GM21381 (cell line): ENCODE results near the gene YWHAG.
A peak's percentile ranks its signal among the peaks of the same experiment; 100 is the strongest.
"Not testable (repeated sequence)": the region's sequence is repeated elsewhere in the genome, so short reads cannot be mapped to it uniquely, and the experiment has no call there.

ENCODE experiments used
- ATAC-seq: cut with Tn5 transposase; IDR thresholded peaks from one replicate; pipeline ENCODE4 v1.9.1; 2021; ENCODE audit warnings: mild to moderate bottlenecking, moderate library complexity; ENCODE audit not compliant: unreplicated experiment

The YWHAG gene

DNA sequence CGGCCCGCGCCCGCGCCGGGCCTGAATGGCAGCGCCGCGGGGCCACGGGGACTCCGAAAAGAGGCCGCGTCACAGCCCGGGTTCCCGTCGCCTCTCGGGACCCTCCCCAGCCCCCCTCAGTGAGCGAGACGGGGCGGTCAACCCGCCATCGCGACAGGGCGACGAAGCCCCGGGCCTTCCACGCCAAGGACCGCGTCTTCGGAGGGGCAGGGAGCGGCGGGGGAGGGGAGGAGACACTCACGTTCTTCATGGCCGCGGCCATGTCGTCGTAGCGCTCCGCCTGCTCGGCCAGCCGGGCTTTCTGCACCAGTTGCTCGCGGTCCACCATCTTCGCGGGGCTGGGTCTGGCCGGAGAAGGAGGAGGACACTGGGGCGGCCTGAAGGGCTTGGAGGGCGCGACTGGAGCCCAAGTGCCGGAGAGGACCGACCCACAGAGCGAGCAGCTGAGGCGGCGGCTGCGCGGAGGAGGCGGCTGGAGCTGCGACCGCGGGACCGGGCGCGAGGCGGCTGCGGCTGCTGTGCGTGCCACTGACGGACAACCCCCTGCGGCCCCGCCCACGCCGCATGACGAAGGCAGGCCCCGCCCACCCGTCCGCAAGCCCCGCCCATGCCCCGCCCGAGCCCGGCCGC is at the start of gene YWHAG:
YWHAG (minus strand) TSS at position 511 of the 630 bp plus-strand sequence; CDS start at position 328, 183 bp downstream.
- ATAC-seq = peak; percentile 68

DNA sequence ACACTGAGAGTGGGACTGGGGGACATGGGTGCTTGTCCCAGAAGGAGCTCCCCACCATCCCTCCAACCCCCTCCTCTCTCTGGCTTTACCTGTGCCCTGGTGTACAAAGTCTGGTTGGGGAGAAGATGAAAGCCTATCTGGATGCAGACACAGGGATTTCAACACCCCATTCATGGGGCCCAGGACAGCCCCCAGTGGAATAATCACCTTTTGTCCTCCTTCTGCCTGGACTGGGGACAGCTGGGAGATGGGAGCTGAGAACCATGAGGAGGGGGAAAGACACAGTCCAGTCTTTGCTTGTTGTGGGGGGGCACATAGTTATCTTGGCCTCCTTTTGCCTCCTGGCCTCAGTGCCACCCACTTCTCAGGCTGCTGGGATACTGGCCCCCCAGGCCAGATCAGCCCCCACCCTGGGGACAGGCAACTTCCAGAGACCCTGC is 49.4 kb upstream of the YWHAG start:
- ATAC-seq = no peak

DNA sequence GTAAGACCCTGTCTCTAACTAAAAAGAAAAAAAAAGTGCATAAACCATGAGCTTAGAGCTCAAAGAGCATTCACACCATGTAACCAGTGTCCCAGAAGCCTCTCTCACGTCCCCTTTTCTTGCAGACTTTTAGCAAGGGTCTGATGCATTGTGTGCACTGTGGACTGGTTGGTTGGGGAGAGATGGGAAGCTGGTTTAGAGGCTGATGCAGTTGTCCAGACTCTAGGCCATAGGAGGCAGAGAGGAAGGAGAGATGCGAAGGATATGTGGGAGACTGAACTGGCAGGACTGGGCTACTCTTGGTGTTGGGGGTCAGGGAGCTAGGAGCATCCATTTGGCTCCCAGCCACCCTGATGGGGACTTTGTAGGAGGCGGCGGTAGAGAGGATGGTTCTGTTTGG is 48.9 kb upstream of the YWHAG start:
- no peak for ATAC-seq

DNA sequence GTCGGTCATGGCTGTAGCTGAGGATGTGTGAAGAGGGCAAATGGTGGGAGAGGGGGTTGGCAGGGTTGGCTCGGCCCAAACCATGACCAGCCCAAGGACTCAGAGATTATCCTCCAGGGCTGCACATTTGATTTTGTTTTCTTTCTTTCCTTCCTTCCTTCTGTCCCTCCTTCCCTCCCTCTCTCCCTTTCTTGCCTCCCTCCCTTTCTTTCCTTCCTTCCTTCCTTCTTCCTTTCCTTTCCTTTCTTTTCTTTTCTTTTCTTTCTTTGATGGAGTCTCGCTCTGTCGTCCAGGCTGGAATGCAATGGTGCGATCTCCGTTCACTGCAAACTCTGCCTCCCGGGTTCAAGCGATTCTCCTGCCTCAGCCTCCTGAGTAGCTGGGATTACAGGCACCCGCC is 46.9 kb upstream of the YWHAG start:
- ATAC-seq = no peak

DNA sequence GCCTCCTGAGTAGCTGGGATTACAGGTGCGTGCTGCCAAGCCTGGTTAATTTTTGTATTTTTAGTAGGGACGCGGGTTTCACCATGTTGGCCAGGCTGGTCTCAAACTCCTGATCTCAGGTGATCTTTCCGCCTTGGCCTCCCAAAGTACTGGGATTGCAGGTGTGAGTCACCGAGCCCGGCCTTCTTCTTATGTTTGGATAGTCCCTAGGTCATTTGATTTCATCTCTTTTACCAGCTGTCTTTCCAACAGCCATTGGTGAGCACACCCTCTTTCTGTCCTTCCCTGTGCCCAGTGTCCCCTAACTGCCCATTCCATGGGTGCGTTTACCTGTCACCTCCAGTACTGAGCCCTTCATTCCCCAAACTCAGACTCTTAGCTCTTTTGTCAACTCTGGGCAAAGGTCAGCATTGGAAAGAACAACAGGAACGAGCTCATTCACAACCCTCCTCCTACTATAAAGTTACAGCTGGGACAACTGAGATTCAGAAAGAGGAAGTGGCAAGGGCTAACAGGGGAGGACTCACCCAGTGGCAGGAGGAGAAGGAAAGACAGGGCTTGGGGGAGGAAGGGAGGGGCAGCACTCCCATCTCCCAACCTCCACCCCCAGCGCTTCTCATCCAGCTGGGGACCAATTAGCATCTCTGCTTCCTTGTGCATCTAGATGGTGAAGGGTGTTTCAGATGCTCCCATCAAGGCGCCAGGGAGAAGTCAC is 45.1 kb upstream of the YWHAG start:
- no peak for ATAC-seq

DNA sequence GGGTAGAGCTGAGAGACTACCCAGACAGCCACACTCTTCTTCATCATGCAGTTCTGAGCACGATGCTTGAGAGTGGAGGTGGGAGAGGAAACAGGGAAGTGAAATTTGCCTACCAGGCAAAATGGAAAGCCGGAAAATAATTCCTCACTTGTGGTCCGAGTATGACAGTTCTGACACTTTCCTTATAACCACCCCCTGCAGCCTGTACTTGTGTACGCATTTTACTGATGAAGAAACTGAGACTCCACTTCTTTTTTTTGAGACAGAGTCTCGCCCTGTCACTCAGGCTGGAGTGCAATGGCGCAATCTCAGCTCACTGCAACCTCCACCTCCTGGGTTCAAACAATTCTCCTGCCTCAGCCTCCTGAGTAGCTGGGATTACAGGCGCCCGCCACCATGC is 44.3 kb upstream of the YWHAG start:
- ATAC-seq = not testable (repeated sequence)

DNA sequence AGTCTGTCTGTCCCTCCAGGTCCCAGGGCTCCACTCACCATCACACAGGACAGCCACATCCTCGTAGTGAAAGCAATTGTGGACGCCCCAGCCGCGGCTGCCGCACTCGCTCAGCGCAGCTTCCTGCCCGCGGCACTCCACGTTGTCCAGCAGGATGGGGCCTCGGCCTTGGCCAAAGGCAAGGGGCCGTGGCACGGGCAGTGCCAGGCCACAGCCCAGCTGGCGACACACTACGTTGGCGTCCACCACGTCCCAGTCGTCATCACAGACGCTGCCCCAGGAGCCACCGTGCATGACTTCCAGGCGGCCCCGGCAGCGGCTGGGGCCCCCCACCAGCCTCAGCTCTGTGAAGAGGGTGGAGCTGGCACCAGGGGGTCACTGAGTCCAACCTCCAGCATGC is 41.5 kb upstream of the YWHAG start:
- ATAC-seq = no peak

DNA sequence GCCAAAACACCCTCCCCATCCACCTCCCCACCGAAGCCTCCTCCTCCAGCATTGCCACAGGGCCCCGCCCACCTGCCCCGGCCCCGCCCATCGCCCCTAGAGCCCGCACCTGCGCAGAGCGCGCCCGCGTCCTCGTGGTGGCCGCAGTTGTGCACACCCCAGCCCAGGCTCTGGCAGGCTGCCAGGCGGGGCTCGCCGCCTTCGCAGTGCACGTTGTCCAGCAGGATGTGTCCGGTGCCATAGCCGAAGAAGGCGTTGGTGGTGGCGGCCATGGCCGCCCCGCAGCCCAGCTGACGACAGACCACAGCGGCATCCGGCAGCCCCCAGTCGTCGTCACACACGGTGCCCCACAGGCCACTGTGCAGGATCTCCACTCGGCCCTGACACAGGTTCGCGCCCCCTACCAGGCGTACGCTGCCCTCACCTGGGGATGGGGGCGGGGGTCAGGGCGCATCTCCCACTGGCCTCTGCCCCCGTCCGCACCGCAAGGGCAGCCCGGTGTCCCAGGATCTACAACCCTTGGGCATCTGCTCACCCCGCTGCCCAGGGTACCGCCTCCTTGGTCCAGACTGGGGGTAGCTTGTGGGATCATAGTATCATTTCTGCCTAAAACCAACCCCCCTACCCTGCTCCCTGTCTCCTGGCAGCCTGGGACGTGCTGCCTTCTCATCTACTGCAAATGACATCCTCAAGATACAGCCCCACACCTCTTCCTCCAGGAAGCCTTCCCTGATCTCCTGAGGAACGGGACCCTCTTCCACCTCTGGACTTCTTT is 38.8 kb upstream of the YWHAG start:
- no peak for ATAC-seq

DNA sequence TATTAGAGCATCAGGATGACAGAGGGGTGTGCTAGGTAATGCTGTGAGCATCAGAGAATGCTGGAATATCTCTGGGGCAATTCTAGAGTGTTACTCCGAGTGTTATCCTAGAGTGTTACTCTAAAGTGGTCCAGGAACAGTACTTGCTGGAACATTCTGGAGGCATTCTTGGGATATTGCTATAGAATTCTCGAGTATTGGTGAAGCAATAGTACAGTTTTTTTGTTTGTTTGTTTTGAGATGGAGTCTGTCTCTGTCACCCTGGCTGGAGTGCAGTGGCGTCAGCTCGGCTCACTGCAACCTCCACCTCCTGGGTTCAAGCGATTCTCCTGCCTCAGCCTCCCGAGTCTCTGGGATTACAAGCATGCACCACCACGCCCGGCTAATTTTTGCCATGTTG is 38.1 kb upstream of the YWHAG start:
- ATAC-seq = no peak

DNA sequence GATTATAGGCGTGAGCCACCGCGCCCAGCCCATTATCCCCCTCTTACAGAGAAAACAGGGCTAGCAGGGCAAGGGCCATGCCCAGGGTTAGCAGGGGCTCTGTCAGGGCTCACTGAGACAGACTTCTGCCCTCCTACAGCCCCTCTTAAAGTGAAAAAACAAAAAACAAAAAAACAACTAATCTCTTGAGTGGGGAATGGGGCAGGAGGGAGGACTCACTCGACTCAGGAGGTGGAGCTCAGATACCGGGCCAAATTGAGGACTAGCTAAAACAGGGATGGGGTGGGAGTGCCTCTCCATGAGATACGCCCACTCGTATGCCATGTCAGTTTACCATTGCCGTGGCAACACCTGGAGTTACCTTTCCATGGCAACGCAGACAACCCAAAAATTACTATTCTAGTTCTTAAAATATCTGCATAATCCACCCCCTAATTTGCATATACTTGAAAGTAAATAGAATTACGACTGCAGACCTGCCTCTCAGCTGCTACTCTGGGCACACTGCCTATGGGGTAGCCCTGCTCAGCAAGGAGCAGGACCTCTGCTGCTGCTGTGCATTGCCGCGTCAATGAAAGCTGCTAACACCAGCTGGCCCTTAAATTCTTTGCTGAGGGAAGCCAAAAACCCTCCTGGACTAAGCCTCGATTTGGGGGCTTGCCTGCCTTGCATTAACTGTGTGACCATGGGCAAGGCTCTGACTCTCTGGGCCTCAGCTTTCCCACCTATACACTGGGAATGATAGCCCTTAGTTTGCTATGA is 37.4 kb upstream of the YWHAG start:
- no peak for ATAC-seq

DNA sequence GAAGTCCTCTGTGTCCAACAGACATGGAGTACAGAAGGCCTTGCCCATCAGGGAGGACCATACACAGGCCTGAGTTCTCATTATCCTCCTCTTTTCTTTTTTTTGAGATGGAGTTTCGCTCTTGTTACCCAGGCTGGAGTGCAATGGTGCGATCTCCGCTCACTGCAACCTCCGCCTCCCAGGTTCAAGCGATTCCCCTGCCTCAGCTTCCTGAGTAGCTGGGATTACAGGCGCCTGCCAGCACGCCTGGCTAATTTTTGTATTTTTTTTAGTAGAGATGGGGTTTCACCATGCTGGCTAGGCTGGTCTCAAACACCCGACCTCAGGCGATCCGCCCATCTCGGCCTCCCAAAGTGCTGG is 36.8 kb upstream of the YWHAG start:
- not testable (repeated sequence) for ATAC-seq

DNA sequence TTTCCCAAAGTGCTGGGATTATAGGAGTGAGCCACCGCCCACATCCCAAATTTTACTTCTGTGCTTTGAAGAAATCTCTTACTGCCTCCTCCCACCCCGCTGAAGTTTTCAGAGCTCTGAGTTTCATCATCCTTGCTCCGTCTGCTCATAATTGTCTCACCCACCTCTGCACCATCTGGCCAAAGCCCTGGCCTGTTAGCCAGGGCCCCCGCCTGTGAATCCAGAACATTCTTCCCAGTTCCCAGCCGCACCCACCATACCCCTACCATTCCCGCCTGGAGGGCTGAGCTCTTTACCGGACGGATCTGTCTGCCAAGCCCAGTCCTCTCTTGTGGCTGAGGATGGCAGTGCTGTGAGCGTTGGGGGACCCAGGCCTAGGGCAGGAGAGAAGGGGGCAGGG is 36.2 kb upstream of the YWHAG start:
- no peak for ATAC-seq

DNA sequence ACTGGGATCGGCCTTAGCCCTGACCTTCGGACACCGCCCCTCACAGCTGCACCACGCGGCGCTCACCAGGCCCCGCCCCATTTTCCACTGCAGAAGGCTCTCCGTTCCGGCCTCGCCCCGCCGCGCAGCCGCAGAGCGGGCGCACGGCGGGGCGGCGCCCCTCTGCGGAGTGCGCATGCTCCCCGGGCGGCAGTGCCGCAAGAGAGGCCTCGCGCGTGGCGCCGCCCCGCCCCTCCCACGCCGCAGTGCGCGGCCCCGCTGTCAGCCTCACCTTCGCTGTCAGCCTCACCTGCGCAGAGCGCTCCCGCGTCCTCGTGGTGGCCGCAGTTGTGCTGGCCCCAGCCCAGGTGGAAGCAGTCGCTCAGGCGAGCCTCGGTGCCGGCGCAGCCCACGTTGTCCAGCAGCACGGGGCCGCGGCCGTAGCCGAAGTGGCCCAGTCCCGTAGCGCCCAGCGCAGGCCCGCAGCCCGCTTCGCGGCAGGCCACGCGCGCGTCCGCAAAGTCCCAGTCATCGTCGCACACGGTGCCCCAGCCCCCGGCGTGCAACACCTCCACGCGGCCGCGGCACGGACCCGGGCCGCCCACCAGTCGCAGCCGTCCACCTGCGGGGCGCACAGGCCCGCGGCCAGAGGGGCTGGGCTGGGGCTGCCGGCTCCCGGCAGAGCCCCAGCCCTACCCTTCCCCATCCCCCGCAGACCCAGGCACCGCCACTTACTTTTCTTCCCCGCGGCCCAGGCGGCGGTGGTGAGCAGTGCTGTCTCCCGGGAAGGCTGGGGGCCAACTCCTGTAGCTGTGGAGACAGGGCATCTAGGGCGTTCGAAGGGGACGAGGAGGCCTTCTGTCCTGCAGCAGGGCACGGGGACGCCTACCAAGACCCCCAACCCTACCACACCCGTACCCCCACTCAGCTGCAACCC is 34.6 kb upstream of the YWHAG start:
- peak; percentile 89 for ATAC-seq

DNA sequence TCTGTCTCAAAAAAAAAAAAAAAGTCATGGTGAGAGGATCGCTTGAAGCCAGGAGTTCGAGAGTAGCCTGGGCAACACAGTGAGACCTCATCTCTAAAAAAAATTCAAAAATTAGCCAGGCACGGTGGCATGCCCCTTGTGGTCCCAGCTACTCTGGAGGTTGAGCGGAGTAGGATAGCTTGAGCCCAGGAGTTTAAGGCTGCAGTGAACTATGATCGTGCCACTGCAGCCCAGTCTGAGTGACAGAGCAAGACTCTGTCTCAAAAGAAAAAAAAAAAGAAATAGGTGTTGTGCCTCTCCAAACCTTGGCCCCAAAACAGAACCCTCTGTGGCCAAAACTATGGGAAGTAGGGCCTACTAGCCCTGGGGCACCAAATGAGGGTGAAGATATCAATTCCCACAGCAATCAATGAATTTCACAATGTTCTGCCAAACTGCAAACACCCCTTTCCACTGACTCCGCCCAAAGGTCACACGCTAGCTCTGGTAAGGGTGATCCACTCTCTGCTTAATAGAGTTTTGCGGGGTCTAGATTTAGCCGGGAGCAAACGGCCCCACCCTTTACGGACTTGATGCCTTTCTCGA is 33.8 kb upstream of the YWHAG start:
- ATAC-seq = no peak

DNA sequence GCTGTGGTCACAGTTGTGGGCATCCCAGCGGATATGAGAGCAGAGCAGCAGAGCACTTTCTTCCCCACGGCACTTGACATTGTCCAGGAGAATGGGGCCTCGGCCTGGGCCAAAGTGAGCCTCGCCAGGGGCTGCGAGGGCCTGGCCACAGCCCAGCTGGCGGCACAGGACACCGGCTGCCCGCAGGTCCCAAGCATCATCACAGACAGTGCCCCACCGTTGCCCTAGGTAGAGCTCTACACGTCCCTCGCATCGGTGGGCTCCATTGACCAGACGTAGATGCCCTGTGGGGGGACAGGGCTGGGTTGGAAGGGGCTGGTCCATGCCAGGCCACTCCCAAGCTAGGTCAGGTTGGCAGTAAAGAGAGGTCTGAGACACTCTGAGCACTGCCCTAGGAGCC is 31.3 kb upstream of the YWHAG start:
- ATAC-seq = no peak

DNA sequence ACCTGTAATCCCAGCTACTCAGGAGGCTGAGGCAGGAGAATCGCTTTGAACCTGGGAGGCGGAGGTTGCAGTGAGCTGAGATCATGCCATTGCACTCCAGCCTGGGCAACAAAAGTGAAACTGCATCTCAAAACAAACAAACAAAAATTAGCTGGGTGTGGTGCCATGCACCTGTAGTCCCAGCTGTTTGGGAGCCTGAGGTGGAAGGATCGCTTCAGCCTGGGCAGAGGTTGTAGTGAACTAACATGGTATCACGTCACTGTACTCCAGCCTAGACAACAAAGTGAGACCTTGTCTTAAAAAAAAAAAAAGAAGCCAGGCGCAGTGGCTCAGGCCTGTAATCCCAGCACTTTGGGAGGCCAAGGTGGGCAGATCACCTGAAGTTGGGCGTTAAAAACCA is 29.0 kb upstream of the YWHAG start:
- not testable (repeated sequence) for ATAC-seq

DNA sequence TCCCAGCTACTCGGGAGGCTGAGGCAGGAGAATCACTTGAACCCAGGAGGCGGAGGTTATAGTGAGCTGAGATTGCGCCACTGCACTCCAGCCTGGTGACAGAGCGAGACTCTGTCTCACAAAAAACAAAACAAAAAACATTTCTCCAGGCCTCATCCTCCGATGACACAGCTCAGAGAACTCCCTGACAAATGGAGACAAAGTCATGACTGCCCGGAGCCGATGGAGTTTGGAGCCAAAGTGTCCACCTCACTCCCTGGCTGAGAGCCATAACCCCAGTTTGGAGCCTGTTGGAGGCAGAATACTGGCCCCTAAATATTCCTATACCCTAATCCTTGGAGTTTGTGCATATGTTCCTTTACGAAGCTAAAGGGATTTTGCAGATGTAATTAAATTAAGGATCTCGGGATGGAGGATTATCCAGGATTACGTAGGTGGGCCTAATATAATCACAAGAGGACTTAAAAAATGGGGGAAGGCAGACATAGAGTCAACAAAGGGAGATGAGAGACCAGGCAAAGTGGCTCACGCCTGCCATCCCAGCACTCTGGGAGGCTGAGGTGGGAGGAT is 28.0 kb upstream of the YWHAG start:
- no peak for ATAC-seq

DNA sequence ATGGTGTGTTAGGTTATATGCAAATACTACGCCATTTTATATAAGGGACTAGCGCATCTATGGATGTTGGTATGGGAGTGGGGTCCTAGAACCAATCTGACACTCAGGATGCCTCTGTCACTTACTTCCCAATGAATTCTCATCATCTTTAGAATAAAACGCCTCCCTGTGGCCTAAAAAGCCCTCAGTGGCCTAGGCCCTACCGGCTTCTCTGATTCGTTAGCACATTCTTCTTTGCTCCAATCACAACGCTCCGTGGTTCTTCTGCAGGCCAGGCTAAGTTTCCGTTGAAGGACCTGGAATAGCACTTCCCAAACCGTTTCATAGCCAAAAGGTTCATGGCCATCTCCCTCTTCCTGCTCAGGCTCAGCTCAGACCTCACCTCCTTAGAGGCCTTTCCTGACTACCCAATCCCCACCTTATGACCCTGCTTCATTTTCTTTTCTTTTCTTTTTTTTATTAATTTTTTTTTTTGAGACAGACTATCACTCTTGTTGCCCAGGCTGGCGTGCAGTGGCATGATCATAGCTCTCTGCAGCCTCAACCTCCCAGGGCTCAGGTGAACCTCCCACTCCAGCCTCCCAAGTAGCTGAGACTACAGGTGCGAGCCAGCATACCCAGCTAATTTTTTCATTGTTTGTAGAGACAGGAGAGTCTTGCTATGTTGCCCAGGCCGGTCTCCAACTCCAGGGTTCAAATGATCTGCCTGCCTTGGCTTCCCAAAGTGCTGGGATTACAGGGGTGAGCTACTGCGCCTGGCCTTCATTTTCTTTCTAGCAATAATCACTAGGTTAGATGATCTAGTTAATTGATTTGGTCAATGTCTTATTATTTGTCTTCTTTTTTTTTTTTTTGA is 24.5 kb upstream of the YWHAG start:
- no peak for ATAC-seq

DNA sequence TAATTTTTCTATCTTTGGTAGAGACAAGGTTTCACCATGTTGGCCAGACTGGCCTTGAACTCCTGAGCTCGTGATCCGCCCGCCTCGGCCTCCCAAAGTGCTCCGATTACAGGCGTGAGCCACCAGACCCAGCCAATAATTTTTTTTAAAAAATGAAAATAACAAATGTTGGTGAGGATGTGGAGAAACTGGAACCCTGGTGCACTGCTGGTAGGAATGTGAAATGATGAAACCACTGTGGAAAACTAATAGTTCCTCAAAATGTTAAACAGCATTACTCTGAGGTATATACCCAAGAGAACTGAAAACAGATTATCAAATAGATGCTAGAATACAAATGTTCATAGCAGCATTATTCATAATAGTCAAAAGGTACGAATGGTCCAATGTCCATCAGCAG is 23.0 kb upstream of the YWHAG start:
- ATAC-seq = no peak
